HL-60 (cell line): Measurements from ENCODE around the gene CNGA1.

Experiments used
- DNase-seq, 2 experiments: peaks; one replicate each; pipeline ENCODE4 v3.0.0-alpha.2; 2010 to 2020; ENCODE audit warnings: low read depth in 1 of 2, low spot score in 1 of 2
- H3K27ac ChIP-seq: fragments of 250-450 bp; sonication (Bioruptor Pico); replicated peaks from 2 replicates; pipeline ENCODE4 v1.5.1; 2020; ENCODE audit warnings: mild to moderate bottlenecking, moderate library complexity
- H3K27me3 ChIP-seq: fragments of 250-450 bp; sonication (Bioruptor Pico); 2 replicates; pipeline ENCODE4 v1.5.1; 2021; ENCODE audit warnings: mild to moderate bottlenecking, moderate library complexity; ENCODE audit not compliant: insufficient read depth, poor library complexity, severe bottlenecking
- H3K4me3 ChIP-seq: replicated peaks from 2 replicates; pipeline ENCODE4 v1.5.1; 2011; ENCODE audit warnings: mild to moderate bottlenecking, control low read depth, low read length; ENCODE audit not compliant: insufficient read depth
- GABPA ChIP-seq: IDR thresholded peaks from 2 replicates; pipeline ENCODE4 v1.6.1; 2012; ENCODE audit warnings: low read depth
- POLR2AphosphoS5 ChIP-seq: IDR thresholded peaks from 2 replicates; pipeline ENCODE4 v1.6.1; 2012; ENCODE audit warnings: low read depth
- SPI1 ChIP-seq: IDR thresholded peaks from 2 replicates; pipeline ENCODE4 v1.6.1; 2012; ENCODE audit warnings: low read depth, mild to moderate bottlenecking, borderline replicate concordance
- TF ChIP-seq, protein P1 (sequence below): IDR thresholded peaks from one replicate; pipeline ENCODE4 v1.5.1; 2011; ENCODE audit warnings: low read length, control low read depth, inconsistent platforms; ENCODE audit not compliant: insufficient read depth
- TF ChIP-seq, protein P2 (sequence below): IDR thresholded peaks from 2 replicates; pipeline ENCODE4 v1.6.1; 2012; ENCODE audit warnings: low read depth; ENCODE audit not compliant: insufficient replicate concordance

The CNGA1 gene

DNA sequence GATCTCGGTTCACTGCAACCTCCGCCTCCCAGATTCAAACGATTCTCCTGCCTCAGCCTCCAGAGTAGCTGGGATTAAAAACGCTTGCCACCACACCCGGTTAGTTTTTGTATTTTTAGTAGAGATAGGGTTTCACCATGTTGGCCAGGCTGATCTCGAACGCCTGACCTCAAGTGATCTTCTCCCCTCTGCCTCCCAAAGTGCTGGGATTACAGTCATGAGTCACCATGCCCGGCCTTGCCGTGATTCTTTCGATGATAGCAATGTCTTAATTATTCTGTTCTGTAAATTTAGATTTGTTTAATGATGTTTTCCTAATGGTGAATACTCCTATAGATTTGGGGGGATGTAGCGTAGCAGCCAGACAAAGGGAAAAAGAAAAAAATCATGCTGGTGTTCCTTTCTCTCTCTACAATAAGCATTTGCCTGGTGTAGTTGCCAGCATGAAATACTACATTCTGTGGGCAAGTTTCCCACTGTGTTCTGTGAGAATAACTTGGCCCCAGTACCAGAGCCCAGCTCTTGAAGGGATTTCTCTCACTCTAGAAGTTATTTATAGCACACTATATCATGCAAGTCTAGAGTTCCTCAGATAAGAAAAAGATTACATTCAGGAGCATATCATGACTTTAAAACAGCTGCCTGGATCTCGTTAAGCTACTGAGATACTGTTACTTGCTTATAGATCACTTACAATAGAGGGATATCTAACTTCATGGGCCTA, 15.5 kb upstream of the CNGA1 start:
- DNase-seq: no peak
- H3K27ac ChIP-seq: no peak overlapping the region
- H3K4me3 ChIP-seq: no peak overlapping the region
- H3K27me3 ChIP-seq: no peaks in the 10 kb centered on the region
- TF ChIP-seq, protein P1, sequence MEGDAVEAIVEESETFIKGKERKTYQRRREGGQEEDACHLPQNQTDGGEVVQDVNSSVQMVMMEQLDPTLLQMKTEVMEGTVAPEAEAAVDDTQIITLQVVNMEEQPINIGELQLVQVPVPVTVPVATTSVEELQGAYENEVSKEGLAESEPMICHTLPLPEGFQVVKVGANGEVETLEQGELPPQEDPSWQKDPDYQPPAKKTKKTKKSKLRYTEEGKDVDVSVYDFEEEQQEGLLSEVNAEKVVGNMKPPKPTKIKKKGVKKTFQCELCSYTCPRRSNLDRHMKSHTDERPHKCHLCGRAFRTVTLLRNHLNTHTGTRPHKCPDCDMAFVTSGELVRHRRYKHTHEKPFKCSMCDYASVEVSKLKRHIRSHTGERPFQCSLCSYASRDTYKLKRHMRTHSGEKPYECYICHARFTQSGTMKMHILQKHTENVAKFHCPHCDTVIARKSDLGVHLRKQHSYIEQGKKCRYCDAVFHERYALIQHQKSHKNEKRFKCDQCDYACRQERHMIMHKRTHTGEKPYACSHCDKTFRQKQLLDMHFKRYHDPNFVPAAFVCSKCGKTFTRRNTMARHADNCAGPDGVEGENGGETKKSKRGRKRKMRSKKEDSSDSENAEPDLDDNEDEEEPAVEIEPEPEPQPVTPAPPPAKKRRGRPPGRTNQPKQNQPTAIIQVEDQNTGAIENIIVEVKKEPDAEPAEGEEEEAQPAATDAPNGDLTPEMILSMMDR: no peak
- no peak for TF ChIP-seq SPI1
- TF ChIP-seq, protein P2, sequence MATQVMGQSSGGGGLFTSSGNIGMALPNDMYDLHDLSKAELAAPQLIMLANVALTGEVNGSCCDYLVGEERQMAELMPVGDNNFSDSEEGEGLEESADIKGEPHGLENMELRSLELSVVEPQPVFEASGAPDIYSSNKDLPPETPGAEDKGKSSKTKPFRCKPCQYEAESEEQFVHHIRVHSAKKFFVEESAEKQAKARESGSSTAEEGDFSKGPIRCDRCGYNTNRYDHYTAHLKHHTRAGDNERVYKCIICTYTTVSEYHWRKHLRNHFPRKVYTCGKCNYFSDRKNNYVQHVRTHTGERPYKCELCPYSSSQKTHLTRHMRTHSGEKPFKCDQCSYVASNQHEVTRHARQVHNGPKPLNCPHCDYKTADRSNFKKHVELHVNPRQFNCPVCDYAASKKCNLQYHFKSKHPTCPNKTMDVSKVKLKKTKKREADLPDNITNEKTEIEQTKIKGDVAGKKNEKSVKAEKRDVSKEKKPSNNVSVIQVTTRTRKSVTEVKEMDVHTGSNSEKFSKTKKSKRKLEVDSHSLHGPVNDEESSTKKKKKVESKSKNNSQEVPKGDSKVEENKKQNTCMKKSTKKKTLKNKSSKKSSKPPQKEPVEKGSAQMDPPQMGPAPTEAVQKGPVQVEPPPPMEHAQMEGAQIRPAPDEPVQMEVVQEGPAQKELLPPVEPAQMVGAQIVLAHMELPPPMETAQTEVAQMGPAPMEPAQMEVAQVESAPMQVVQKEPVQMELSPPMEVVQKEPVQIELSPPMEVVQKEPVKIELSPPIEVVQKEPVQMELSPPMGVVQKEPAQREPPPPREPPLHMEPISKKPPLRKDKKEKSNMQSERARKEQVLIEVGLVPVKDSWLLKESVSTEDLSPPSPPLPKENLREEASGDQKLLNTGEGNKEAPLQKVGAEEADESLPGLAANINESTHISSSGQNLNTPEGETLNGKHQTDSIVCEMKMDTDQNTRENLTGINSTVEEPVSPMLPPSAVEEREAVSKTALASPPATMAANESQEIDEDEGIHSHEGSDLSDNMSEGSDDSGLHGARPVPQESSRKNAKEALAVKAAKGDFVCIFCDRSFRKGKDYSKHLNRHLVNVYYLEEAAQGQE: no peak
- no peak for TF ChIP-seq GABPA
- no peak for TF ChIP-seq POLR2AphosphoS5

DNA sequence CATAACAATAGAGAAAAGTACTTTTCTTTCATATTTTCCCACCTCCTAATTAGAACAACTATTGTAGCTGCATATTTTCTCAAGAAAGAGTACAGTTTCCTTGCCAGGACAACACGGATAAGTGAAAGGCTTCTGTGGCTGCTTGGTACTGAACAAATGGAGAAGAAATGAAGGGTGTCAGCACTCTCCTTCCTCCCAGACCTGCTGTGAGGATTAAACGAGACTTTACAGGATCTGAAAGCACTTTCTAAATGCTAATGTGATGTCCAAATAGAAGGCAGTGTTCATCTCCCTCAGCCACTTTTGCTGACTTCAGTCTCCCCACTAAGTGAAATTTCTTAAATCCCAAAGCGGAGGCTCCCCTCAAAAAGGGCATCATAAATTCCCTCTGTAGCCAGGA, 14.0 kb upstream of the CNGA1 start:
- no peak overlapping the region for H3K4me3 ChIP-seq
- TF ChIP-seq, protein P2: no peak
- TF ChIP-seq, protein P1: no peak
- no peak for TF ChIP-seq GABPA
- no peak for TF ChIP-seq SPI1
- no peak for TF ChIP-seq POLR2AphosphoS5
- H3K27ac ChIP-seq: no peak overlapping the region
- DNase-seq: no peak
- H3K27me3 ChIP-seq: no peaks in the 10 kb centered on the region

DNA sequence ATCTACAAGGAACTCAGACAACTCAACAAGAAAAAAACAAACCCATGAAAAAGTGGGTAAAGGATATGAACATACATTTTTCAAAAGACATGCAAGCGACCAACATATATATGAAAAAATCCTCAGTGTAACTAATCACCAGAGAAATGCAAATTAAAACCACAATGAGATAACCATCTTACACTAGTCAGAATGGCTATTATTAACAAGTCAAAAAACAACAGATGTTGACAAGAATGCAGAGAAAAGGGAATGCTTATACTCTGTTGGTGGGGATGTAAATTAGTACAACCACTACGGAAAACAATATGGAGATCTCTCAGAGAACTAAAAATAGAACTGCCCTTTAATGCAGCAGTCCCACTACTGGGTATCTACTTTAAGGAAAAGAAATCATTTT, 12.2 kb upstream of the CNGA1 start:
- H3K27me3 ChIP-seq: no peaks in the 10 kb centered on the region
- TF ChIP-seq, protein P1: no peak
- TF ChIP-seq, protein P2: no peak
- TF ChIP-seq SPI1 (no peak), POLR2AphosphoS5 (no peak), GABPA (no peak)
- DNase-seq: no peak
- H3K4me3 ChIP-seq: no peak overlapping the region
- H3K27ac ChIP-seq: no peak overlapping the region
